PC-9 (cell line): ENCODE measurements around the gene SLC26A2.

ENCODE experiments used
- EZH2 ChIP-seq: fragments of 200-600 bp; sonication (generic); IDR thresholded peaks from 2 replicates; pipeline ENCODE4 v1.8.0; 2017; ENCODE audit warnings: antibody characterized with exemption, low read depth
- TF ChIP-seq, protein P1 (sequence below): fragments of 200-600 bp; sonication (generic); conservative IDR thresholded peaks from 2 replicates; pipeline ENCODE4 v1.6.1; 2017; ENCODE audit warnings: mixed run types, antibody characterized with exemption, mild to moderate bottlenecking, moderate library complexity

DNA sequence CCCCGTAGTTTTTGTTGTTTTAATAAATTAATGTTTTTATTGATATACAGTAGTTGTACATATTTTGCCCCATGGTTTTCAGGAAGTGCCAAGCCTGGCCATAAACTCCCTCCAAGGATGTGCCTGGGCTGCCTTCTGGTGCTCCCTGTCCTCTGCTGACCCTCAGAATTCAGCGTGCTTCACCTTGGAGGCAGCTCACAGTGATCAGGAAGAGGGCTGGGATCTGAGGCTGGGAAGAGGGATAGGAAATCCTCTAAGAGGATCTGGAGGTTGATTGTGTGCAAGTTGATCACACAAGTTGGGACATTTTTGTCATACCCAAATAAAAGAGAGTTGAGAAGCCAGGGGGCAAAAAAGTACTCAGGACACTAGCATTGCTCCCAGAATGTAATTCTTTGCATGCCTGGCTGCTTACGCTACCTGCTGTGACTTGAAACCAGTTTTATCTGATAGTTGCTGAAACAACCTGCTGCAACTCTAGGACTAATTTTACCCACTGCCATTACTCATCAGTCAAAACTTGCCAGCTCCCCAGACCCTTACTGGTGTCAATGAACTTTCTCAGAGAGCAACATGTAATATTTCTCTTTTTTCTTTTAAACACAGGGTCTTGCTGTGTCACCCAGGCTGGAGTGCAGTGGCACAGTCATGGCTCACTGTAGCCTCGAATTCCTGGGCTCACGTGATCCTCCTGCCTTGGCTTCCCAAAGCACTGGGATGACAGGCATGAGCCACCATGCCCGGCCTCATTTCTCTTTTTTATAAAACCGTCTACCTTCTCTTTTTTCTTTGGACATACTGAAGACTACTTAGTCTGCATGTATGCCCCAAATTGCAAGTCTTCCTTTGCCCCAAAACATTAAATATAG, 44.9 kb upstream of the SLC26A2 start:
- TF ChIP-seq, protein P1, sequence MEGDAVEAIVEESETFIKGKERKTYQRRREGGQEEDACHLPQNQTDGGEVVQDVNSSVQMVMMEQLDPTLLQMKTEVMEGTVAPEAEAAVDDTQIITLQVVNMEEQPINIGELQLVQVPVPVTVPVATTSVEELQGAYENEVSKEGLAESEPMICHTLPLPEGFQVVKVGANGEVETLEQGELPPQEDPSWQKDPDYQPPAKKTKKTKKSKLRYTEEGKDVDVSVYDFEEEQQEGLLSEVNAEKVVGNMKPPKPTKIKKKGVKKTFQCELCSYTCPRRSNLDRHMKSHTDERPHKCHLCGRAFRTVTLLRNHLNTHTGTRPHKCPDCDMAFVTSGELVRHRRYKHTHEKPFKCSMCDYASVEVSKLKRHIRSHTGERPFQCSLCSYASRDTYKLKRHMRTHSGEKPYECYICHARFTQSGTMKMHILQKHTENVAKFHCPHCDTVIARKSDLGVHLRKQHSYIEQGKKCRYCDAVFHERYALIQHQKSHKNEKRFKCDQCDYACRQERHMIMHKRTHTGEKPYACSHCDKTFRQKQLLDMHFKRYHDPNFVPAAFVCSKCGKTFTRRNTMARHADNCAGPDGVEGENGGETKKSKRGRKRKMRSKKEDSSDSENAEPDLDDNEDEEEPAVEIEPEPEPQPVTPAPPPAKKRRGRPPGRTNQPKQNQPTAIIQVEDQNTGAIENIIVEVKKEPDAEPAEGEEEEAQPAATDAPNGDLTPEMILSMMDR: no peak
- no peak for TF ChIP-seq EZH2
